ENCODE results near the gene CNNM4. TPM values are rescaled to one million over a fixed set of nuclear protein-coding genes. Genes with fewer than 3 reads are reported as not detected.

The CNNM4 gene
- total RNA-seq, 1 experiment from 2014 or later: 14.0 TPM

DNA sequence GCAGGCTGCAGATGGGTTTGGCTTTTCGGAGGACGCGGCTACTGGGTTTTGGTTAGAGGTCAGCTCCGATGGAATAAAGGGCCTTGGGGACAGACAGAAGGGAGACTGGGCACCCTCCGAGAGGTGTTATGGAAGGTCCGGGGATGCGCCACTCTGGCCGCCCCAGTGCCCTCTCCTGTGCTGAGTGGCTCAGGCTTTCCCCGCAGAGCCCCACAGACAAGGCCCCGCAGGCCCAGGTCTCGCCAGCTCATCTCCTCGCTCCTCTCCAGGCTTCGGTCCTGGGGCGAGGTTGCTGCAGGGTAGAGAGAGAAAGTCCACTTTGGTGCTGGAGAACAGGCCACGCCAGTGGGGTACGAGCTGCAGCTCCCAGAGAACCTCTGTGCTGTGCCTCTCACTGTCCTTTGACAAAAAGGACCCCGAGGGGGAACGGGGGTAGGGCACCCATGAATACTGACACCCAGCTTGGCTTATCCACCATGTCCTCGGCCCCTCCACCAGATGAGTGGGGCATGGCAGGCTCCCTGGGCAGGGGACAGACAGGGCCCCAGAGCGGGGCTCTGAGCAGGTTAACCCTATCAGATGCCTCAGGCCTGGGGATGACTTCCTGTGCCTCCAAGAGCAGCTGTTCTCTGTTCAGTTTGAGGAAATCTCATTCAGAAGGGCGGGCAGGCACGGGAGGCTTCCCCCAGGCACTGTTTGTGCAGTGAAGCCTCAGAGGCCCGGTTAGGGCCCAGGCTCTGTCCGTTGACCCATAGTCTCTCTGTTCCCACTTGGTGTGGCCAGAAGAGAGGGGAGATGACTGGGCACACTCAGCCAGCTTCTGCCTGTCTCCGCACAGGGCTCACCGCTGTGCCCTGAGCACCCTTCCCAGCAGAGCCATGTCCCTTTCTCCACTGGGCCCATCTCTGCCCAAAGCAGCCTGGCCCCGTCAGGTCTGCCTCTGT, 39.6 kb downstream of the CNNM4 start (continued):
- TF ChIP-seq, protein P1, sequence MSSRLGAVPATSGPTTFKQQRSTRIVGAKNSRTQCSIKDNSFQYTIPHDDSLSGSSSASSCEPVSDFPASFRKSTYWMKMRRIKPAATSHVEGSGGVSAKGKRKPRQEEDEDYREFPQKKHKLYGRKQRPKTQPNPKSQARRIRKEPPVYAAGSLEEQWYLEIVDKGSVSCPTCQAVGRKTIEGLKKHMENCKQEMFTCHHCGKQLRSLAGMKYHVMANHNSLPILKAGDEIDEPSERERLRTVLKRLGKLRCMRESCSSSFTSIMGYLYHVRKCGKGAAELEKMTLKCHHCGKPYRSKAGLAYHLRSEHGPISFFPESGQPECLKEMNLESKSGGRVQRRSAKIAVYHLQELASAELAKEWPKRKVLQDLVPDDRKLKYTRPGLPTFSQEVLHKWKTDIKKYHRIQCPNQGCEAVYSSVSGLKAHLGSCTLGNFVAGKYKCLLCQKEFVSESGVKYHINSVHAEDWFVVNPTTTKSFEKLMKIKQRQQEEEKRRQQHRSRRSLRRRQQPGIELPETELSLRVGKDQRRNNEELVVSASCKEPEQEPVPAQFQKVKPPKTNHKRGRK (CRISPR knock-in tag; IDR thresholded peaks at IDR 0.05; ENCODE audit: borderline replicate concordance): no peak
- no peak for TF ChIP-seq PRRX2 (CRISPR knock-in tag; IDR thresholded peaks at IDR 0.05)
- no peak for TF ChIP-seq HMGA2 (CRISPR knock-in tag; IDR thresholded peaks at IDR 0.05)

DNA sequence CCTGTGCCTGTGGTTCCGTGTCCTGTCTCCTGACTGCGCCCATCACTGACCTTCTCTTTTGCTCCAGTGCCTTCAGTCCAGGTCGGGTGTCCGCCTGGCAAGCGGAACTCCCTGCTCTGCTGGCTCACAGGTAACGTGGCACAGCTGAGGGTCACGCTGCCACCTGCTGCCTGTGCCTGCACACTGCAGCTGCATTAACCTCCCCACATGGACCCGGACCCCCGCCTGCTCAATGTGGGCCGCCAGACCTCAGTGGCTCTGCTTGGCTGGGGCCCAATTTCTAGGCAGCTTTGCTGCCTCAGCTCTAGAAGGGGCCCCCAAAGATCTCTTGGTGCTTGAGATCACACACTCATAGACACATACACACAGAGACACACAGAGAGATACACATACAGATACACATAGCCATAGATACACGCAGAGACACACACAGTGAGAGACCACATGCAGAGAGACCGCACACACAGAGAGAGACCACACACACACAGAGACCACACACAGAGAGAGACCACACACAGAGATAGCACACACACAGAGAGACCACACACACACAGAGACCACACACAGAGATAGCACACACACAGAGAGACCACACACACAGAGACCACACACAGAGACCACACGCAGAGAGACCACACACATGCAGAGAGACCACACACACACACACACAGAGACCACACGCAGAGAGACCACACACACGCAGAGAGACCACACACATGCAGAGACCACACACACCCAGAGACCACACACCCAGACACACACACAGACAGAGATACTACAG, 40.5 kb downstream of the CNNM4 start:
- ATAC-seq: peak; percentile 96
- Mint-ChIP-seq H3K27ac (no peak overlapping the region), H3K27me3 (ENCODE audit: low read depth) (no peaks in the 10 kb centered on the region), H3K4me1 (no peaks in the 10 kb centered on the region), H3K9me3 (peaks cover 1% of the 10 kb centered on the region), H3K36me3 (peaks cover 2% of the 10 kb centered on the region), H3K4me3 (no peak overlapping the region)
- TF ChIP-seq GABPB1 (CRISPR knock-in tag; IDR thresholded peaks at IDR 0.05): peak; percentile 43; the same call in 1 of the 2 replicates
- no peak for TF ChIP-seq CBFB (CRISPR knock-in tag; IDR thresholded peaks at IDR 0.05; ENCODE audit: low read depth)
- TF ChIP-seq, protein P1 (CRISPR knock-in tag; IDR thresholded peaks at IDR 0.05; ENCODE audit: borderline replicate concordance): no peak
- TF ChIP-seq, protein P2, sequence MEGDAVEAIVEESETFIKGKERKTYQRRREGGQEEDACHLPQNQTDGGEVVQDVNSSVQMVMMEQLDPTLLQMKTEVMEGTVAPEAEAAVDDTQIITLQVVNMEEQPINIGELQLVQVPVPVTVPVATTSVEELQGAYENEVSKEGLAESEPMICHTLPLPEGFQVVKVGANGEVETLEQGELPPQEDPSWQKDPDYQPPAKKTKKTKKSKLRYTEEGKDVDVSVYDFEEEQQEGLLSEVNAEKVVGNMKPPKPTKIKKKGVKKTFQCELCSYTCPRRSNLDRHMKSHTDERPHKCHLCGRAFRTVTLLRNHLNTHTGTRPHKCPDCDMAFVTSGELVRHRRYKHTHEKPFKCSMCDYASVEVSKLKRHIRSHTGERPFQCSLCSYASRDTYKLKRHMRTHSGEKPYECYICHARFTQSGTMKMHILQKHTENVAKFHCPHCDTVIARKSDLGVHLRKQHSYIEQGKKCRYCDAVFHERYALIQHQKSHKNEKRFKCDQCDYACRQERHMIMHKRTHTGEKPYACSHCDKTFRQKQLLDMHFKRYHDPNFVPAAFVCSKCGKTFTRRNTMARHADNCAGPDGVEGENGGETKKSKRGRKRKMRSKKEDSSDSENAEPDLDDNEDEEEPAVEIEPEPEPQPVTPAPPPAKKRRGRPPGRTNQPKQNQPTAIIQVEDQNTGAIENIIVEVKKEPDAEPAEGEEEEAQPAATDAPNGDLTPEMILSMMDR (IDR thresholded peaks at IDR 0.05): peak; percentile 79
- TF ChIP-seq, protein P3, sequence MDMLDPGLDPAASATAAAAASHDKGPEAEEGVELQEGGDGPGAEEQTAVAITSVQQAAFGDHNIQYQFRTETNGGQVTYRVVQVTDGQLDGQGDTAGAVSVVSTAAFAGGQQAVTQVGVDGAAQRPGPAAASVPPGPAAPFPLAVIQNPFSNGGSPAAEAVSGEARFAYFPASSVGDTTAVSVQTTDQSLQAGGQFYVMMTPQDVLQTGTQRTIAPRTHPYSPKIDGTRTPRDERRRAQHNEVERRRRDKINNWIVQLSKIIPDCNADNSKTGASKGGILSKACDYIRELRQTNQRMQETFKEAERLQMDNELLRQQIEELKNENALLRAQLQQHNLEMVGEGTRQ (CRISPR knock-in tag; IDR thresholded peaks at IDR 0.05): peak; percentile 39; the same call in 1 of the 2 replicates
- ChIA-PET POLR2A (no interaction called here), CTCF (interaction anchor here (0.5 to 2.8 kb wide), 18 partner anchors 9 to 253 kb away, joined by 3 to 37 read pairs (median 4); partner anchors contain the start of genes CNNM3, CNNM4, FER1L5 and KANSL3)
- DNase-seq (ENCODE audit: low spot score): peak; percentile 84

DNA sequence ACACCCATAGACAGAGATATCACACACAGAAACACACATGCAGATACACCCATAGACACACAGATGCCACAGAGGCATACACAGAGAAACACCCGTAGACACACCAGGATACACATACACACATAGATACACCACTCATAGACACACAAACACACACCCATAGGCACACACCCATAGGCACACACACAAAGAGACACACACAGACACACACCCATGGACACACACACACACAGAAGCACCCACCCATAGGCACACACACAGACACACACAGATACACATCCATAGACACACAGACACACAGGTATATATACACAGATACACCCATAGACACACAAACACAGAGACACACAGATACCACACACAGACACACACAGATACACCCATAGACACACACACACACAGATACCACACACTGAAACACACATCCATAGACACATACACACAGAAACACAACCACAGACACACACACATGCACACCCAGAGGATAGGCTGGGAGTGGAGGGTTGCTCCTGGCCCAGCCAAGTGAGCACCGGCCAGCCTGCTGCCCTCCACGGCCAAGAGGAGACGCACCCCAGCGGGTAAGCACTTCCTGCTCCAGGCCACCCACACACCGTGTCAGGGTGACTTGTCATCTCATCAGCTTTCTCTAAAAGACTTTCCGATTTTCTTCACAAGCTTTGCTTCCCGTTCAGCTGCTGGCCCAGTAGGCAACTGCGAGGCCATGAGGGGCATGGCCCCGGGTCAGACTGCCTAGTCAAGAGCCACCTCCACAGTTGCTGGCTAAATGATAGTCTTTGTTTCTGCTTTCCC, 41.3 kb downstream of the CNNM4 start:
- DNase-seq (ENCODE audit: low spot score) (no peak), ATAC-seq (no peak)
- TF ChIP-seq PRRX2 (CRISPR knock-in tag; IDR thresholded peaks at IDR 0.05) (no peak), ZNF671 (CRISPR knock-in tag; IDR thresholded peaks at IDR 0.05) (no peak), ZNF416 (CRISPR knock-in tag; IDR thresholded peaks at IDR 0.05) (no peak), ZBTB21 (CRISPR knock-in tag; IDR thresholded peaks at IDR 0.05; ENCODE audit: borderline replicate concordance) (no peak)
- TF ChIP-seq, protein P4, sequence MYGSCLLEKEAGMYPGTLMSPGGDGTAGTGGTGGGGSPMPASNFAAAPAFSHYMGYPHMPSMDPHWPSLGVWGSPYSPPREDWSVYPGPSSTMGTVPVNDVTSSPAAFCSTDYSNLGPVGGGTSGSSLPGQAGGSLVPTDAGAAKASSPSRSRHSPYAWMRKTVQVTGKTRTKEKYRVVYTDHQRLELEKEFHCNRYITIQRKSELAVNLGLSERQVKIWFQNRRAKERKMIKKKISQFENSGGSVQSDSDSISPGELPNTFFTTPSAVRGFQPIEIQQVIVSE (CRISPR knock-in tag; IDR thresholded peaks at IDR 0.05; ENCODE audit: borderline replicate concordance): no peak
- Mint-ChIP-seq H3K36me3 (peaks cover 6% of the 10 kb centered on the region), H3K4me1 (no peaks in the 10 kb centered on the region), H3K27ac (no peak overlapping the region), H3K4me3 (no peak overlapping the region), H3K9me3 (peaks cover 6% of the 10 kb centered on the region), H3K27me3 (ENCODE audit: low read depth) (no peaks in the 10 kb centered on the region)
- ChIA-PET CTCF (interaction anchor here (0.8 to 2.5 kb wide), 2 partner anchors 13 to 15 kb away, joined by 3 to 8 read pairs; partner anchors contain the start of gene CNNM3), POLR2A (no interaction called here)

All from WTC11 (cell line).